ENCODE measurements around the gene DNAH10. TPM values are rescaled to one million over a fixed set of nuclear protein-coding genes. Genes with fewer than 3 reads are reported as not detected.

Gene DNAH10
- total and polyA plus RNA-seq, 2 experiments from 2014 or later, result 0.77 to 1.0 TPM

GRCh38 chr12:123764109-123764508 lies 2.0 kb downstream of the DNAH10 start:
- Histone ChIP-seq H3K27ac (no peak overlapping the region), H3K4me1 (ENCODE audit: low read depth) (peaks cover 3% of the 10 kb centered on the region), H3K36me3 (peaks cover under 1% of the 10 kb centered on the region), H3K9me3 (ENCODE audit: low read depth) (no peaks in the 10 kb centered on the region), H3K4me3 (no peak overlapping the region), H3K27me3 (peaks cover 12% of the 10 kb centered on the region)
- no peak for DNase-seq (ENCODE audit: low read depth in 1 of 2, low spot score in 1 of 2)
- TF ChIP-seq CTCF (IDR thresholded peaks at IDR 0.05; ENCODE audit: low read depth, low read length), result no peak

GRCh38 chr12:123765504-123766035 lies 3.5 kb downstream of the DNAH10 start:
- Histone ChIP-seq H3K27ac (no peak overlapping the region), H3K27me3 (peaks cover 12% of the 10 kb centered on the region), H3K4me1 (ENCODE audit: low read depth) (peaks cover 3% of the 10 kb centered on the region), H3K4me3 (no peak overlapping the region), H3K9me3 (ENCODE audit: low read depth) (no peaks in the 10 kb centered on the region), H3K36me3 (no peaks in the 10 kb centered on the region)
- TF ChIP-seq CTCF (IDR thresholded peaks at IDR 0.05; ENCODE audit: low read depth, low read length), result no peak
- DNase-seq (ENCODE audit: low read depth in 1 of 2, low spot score in 1 of 2), result no peak

GRCh38 chr12:123767613-123768012 lies 5.5 kb downstream of the DNAH10 start:
- no peak for TF ChIP-seq CTCF (IDR thresholded peaks at IDR 0.05; ENCODE audit: low read depth, low read length)
- no peak overlapping the region for H3K27ac ChIP-seq

GRCh38 chr12:123771261-123771660 lies 9.2 kb downstream of the DNAH10 start:
- DNase-seq (ENCODE audit: low read depth in 1 of 2, low spot score in 1 of 2), result no peak
- H3K4me3 ChIP-seq, result no peak overlapping the region
- peaks cover 3% of the 10 kb centered on the region for H3K27me3 ChIP-seq
- no peaks in the 10 kb centered on the region for H3K9me3 ChIP-seq (ENCODE audit: low read depth)
- H3K36me3 ChIP-seq, result no peaks in the 10 kb centered on the region
- TF ChIP-seq CTCF (IDR thresholded peaks at IDR 0.05; ENCODE audit: low read depth, low read length), result no peak
- H3K4me1 ChIP-seq (ENCODE audit: low read depth), result no peaks in the 10 kb centered on the region
- no peak overlapping the region for H3K27ac ChIP-seq

More at GRCh38 chr12:123767613-123768012, 5.5 kb downstream of the DNAH10 start:
- no peaks in the 10 kb centered on the region for H3K36me3 ChIP-seq
- DNase-seq (ENCODE audit: low read depth in 1 of 2, low spot score in 1 of 2), result no peak
- peaks cover 6% of the 10 kb centered on the region for H3K27me3 ChIP-seq
- H3K9me3 ChIP-seq (ENCODE audit: low read depth), result no peaks in the 10 kb centered on the region
- no peaks in the 10 kb centered on the region for H3K4me1 ChIP-seq (ENCODE audit: low read depth)
- H3K4me3 ChIP-seq, result no peak overlapping the region

GRCh38 chr12:123772074-123772473 lies 10.0 kb downstream of the DNAH10 start:
- Histone ChIP-seq H3K27me3 (peaks cover 3% of the 10 kb centered on the region), H3K4me1 (ENCODE audit: low read depth) (no peaks in the 10 kb centered on the region), H3K9me3 (ENCODE audit: low read depth) (no peaks in the 10 kb centered on the region), H3K4me3 (no peak overlapping the region), H3K36me3 (no peaks in the 10 kb centered on the region), H3K27ac (no peak overlapping the region)
- no peak for TF ChIP-seq CTCF (IDR thresholded peaks at IDR 0.05; ENCODE audit: low read depth, low read length)
- no peak for DNase-seq (ENCODE audit: low read depth in 1 of 2, low spot score in 1 of 2)

Measured in cardiac muscle cell (in vitro differentiated cells and primary cell).